MM.1S (cell line): ENCODE data around the gene C2CD3.

Experiments used
- EZH2 ChIP-seq: fragments of 300-600 bp; sonication (generic); optimal IDR thresholded peaks from 2 replicates; pipeline ENCODE3; 2017; ENCODE audit warnings: low read depth, mild to moderate bottlenecking, antibody characterized with exemption, low read length, mixed read lengths
- EZH2phosphoT487 ChIP-seq: fragments of 300-600 bp; sonication (generic); IDR thresholded peaks from 2 replicates; pipeline ENCODE4 v1.6.1; 2018; ENCODE audit warnings: antibody characterized with exemption, low read length
- TF ChIP-seq, protein P1 (sequence below): fragments of 300-600 bp; sonication (generic); IDR thresholded peaks from 2 replicates; pipeline ENCODE4 v1.5.1; 2016; ENCODE audit warnings: antibody characterized with exemption, low read length, mixed read lengths

GRCh38 chr11:74002832-74003231 is 168.0 kb downstream of the C2CD3 start:
- TF ChIP-seq EZH2phosphoT487 (no peak), EZH2 (no peak)
- TF ChIP-seq, protein P1, sequence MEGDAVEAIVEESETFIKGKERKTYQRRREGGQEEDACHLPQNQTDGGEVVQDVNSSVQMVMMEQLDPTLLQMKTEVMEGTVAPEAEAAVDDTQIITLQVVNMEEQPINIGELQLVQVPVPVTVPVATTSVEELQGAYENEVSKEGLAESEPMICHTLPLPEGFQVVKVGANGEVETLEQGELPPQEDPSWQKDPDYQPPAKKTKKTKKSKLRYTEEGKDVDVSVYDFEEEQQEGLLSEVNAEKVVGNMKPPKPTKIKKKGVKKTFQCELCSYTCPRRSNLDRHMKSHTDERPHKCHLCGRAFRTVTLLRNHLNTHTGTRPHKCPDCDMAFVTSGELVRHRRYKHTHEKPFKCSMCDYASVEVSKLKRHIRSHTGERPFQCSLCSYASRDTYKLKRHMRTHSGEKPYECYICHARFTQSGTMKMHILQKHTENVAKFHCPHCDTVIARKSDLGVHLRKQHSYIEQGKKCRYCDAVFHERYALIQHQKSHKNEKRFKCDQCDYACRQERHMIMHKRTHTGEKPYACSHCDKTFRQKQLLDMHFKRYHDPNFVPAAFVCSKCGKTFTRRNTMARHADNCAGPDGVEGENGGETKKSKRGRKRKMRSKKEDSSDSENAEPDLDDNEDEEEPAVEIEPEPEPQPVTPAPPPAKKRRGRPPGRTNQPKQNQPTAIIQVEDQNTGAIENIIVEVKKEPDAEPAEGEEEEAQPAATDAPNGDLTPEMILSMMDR = no peak
